NCI-H128 (cell line): ENCODE results near the gene ZEB1.
"Not testable (repeated sequence)": the region's sequence is repeated elsewhere in the genome, so short reads cannot be mapped to it uniquely, and the experiment has no call there.

Experiments
- DNase-seq: peaks from one replicate; lab custom pipeline; 2025; ENCODE audit not compliant: unreplicated experiment; lab: John Stamatoyannopoulos, UW

Gene ZEB1

DNA sequence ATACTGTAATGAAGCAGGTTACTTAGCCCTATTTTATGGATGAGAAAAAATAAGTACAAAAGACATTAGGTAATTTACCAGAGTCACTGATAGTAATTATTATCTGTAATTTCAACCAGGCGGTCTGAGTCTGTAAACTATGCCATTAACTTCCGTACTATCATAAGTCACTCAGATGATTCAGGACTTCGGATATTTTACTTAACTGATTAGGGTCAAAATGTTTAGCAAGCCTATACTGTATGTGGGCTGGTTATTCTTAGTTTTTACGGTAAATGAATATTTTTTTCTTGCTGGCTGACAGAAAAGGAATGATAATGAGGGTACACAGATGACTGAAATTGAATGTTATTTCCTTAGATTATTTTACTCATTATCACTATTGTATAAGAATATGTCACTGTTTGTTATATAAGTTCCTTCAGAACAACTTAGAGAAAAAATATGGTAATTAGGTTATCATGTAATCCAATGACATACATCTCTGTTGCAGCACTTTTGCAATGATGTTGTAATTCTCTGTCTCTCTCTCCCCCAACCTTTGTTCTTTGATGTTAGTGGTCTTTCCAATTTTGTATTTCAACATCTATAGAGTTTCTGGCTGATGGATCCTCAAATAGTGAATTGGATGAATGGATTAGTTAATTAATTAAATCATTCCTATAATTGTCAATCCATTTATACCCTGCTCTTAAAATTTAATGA, 165.6 kb downstream of the ZEB1 start:
- DNase-seq = no peak

DNA sequence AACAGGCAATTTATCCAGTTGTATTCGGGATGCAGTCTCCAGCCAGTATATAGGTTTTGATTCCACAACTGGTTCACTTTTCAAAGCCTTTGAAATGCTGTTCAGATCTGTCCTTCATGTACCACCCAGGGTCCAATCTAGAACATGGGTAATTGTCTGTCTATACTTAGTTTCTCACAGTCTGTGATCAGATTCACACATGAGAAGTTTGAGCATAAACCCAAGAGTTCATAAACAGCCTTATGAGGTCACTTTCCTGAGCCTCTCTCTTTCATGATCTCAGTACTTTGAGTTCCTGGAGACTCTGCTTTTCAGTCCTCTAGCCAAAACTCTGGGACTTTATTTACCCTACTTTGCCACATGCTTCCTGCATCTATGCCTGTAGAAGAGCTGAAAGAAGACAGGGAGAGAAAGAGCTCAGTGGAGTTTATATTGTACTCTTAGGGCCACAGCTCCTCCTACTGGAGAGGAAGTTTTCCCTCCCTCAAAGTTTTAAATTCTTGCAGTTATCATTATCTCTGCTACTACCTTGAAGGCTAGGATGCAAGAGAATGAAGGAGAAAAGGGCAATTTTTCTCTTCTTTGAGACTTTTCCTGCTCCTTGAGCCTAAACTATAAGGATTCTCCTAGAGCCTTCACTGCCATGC, 172.0 kb downstream of the ZEB1 start:
- no peak for DNase-seq

DNA sequence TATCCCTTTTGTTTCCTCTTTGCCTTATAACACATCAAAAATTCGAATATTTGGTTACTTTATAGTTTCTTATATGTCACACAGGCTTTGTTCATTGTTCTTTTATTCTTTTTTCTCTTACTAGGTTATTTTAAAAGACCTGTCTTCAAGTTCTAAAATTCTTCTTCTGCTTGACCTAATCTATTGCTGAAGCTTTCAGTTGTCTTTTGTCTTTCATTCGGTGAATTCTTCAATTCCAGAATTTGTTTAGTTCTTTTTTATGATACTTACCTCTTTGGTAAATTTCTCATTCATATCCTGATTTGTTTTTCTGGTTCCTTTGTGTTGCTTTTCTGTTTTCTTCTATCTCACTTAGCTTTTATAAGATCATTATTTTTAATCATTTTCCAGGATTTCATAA, 188.4 kb downstream of the ZEB1 start:
- no peak for DNase-seq

DNA sequence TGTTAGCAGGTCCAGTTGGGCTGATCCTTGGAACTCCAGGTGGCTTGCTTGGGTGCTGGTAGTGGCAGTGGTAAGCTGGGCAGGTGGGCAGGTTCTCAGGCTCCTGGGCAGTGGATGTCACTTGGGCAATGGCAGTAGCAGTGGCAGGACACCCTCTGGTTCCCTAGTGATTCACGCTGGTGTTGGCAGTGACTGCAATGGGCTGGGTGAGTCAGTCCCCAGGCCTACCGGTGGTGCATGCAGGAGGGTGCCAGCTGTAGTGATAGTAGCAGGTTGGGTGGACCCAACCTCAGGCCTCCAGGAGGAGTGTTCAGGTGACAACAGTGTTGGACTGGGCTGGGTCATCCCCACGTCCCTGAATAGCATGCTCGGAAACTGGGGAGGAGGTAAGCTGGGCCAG, 189.2 kb downstream of the ZEB1 start:
- no peak for DNase-seq

DNA sequence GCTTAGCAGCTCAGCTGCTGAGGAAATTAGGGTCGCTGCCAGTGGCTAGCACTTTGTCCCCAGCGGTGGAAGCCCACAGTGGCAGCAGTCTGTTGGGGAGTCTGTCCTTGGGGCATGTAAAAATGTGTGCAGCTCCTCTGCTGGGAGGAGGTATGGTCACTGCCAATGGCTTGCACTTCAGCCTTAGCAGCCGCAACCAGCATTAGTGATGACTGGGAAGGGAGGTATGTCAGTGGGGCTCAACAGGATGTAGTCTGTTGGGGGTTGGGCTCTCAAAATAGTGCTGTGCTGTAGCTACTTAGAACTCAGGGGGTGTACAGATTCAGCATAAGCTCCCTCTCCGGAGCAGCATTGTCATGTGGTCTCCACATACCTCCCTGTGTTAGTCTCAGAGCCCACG, 189.9 kb downstream of the ZEB1 start:
- DNase-seq = no peak

DNA sequence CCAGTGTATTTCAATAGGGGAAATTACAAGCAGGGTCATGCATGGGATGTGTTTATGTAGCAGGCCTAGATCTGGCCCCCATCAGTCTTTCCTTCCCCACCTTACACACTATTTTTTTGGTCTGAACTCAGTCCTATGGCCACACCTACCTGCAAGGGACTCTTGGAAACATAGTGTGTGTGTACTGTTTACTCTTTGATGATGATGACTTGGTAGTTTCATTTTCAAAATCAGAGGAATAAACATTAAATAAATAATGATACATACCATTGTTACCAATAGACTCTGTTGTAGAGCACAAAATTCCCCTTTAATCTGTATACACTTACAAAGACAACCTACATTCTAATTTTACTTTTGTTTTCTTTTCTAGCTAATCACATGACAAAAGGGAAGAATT, 191.0 kb downstream of the ZEB1 start:
- DNase-seq = no peak

DNA sequence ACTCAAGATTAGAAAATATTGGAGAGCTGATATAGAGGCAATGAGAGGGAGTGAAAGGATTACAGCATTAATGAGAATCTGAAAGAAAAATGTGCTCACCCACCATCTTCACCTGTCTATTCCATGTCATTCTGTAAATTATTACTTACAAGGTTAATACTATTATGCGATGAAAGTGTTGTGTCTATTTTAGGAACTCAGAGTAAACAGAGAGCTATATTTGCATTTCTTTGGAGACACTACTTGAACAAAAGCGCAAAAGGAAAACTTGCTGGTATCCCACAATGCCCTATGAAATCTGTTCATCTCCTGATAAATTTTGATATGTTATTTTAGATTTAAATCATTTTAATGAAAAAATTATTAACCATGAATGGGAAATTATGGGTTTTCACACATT, 196.1 kb downstream of the ZEB1 start:
- no peak for DNase-seq

DNA sequence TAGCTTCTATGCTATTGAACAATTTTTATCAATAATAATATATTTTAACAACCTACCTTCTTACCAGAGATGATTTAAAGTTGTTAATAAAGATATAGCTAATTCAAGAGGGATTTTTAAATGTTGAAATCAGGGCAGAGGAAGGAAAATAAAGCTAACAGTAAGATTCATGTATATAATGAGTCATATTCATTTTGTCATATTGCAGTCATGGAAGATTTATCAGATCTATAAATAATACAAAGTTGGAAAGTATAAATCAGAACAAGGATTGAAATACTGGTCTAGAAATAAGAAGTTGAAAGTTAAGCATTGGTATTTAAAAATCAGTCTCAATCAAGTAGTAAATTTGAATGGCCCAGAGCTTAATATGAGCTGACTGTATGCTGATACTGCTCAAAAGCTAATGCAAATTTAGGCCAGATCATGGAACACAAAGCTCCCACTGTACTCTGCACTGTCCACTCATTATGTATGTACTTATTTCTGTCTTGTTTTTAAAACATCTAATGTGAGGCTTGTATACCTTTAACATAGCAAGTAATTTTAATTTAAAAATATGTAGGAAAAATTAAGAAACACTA, 196.9 kb downstream of the ZEB1 start:
- DNase-seq = no peak

DNA sequence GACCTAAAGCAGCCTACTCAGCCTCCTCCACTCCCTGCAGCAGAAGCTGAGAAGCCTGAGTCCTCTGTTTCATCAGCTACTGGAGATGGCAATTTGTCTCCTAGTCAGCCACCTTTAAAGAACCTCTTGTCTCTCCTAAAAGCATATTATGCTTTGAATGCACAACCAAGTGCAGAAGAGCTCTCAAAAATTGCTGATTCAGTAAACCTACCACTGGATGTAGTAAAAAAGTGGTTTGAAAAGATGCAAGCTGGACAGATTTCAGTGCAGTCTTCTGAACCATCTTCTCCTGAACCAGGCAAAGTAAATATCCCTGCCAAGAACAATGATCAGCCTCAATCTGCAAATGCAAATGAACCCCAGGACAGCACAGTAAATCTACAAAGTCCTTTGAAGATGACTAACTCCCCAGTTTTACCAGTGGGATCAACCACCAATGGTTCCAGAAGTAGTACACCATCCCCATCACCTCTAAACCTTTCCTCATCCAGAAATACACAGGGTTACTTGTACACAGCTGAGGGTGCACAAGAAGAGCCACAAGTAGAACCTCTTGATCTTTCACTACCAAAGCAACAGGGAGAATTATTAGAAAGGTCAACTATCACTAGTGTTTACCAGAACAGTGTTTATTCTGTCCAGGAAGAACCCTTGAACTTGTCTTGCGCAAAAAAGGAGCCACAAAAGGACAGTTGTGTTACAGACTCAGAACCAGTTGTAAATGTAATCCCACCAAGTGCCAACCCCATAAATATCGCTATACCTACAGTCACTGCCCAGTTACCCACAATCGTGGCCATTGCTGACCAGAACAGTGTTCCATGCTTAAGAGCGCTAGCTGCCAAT, 202.2 kb downstream of the ZEB1 start:
- DNase-seq = no peak

DNA sequence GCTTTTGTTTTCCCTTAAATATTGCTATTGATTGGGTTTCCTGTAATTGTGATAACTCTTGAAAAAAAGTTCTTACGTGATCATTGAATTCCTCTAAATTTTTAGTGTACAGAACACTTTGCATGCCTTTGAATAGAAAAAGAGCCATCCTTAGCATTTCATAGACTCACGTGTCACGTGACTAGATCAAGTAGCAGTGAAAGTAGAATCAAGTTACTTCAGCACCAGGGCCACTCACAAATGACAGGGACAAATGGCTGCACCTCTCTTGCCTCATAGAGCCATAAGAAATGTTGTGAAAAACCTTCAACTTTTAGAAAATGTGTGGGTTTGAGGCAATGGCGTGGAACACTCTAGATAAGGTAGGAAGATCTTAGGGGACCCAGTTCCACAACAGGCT, 203.8 kb downstream of the ZEB1 start:
- DNase-seq = no peak

DNA sequence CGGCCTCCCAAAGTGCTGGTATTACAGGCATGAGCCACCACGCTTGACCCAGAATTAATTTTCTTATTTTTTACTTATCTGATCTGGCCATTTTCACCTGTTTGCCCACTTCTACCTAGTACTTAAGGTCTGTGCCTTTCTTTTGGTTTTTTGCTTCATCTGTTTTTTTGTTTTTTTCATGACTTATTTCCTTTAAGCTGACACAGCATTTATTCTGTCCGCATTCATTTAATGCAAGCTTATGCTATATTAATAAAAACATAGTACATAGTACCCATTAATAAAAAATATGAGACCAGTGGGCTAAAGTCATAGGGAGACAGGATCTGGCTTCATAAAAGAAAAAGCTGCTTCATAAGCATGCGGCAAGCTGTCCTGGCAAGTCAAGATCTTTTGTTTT, 205.4 kb downstream of the ZEB1 start:
- no peak for DNase-seq

DNA sequence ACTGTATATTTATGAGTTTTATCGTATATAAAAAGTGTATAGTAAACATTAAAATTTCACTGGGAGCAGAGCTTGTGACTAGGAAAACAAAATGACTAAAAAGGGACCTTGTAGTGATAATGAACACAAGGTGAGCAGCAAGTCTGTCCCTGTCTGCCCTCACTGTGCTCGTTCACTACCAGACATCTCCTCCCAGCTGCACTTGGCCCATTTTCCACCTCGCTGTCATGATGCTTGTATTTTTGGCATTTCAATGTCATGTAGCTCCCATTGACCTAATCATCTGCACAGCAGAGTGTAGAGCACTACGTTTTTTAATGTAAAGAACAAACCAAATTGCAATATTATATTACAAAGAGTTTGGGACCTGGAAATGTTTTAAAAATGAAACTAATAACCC, 207.2 kb downstream of the ZEB1 start:
- DNase-seq = no peak

DNA sequence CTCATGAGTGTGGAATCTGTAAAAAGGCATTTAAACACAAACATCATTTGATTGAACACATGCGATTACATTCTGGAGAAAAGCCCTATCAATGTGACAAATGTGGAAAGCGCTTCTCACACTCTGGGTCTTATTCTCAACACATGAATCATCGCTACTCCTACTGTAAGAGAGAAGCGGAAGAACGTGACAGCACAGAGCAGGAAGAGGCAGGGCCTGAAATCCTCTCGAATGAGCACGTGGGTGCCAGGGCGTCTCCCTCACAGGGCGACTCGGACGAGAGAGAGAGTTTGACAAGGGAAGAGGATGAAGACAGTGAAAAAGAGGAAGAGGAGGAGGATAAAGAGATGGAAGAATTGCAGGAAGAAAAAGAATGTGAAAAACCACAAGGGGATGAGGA, 207.7 kb downstream of the ZEB1 start:
- no peak for DNase-seq

DNA sequence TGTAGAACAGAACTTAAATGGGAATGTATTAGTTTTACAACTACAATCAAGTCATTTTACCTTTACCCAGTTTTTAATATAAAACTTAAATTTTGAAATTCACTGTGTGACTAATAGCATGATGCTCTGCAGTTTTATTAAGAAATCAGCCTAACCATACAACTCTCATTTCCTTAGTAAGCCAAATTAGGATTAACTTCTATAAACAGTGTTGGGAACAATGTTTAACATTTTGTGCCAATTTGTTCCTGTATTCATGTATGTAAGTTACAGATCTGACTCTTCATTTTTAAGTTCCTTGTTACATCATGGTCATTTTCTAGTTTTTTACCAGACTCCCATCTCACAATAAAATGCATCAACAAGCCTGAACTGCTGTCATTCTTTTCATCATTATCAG, 209.8 kb downstream of the ZEB1 start:
- DNase-seq = no peak

DNA sequence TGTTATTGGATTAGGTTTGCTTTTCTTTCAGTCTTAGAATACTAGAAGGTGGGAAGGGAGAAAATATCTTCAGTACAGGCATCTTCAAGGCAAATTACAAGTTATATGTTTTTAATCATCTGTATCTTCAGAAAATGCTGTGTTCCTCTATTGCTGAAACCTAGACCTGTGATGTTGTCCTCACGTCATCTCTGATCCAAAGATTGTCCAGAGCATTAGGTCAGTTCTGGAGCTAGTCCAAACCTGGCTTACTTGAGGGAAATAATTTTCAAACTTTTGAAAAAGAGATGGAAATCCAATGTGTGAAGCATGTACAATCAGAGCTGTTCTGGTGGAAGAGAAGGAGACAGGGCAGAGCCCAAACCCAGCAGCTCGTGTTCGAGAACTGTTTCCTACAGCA, 217.3 kb downstream of the ZEB1 start:
- no peak for DNase-seq

DNA sequence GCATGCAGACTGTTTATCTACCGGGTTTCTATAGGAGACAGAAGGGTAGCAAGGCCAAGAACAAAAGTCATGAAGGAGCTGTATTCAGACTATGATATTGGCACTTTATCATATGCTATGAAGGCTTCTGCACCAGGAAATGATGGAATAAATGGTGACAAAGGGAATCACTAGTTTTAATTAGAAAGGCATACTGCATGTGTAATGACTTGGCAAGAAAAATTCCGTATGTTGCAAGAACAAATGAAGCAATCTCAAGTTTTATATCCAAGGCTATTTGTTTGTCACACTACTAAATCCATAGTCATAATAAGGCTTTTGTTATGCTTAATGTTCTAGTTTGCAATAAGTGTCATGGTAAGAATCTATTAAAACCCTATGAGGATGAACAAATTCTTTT, 230.9 kb downstream of the ZEB1 start:
- DNase-seq = no peak

DNA sequence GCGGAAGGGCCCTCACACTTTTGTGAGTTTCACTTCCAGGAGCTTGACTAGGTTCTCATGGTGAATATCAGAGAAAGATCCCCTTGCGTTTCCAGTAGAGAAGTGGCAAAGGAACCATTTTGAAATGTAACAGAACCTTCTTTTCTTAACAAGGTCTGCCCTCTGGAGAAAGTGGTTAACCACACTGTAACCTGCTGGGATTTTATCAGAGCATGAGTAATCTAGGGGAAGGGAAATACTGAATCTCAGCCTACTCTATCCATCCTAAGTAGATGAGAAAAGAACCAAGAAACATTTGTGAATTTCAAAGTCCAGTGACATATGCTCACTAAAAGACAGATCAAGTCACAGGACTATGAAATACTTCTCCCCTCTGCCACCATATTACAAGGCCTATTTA, 235.5 kb downstream of the ZEB1 start:
- DNase-seq = no peak

DNA sequence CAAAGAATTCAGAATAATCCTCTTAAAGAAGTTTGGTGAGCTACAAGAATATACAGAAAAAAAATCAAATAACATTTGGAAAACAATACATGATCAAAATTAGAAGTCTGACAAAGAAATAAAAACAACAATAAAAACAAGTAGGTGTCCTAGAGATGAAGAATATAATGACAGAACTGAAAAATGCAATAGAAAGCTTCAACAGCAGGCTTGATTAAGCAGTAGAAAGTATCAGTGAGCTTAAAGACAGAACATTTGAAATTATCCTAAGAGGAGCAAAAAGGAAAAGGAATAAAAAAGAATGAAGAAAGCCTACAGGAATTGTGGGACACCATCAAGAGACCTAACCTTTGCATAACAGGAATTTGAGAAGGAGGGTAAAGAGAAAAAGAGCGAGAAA, 238.8 kb downstream of the ZEB1 start:
- no peak for DNase-seq

DNA sequence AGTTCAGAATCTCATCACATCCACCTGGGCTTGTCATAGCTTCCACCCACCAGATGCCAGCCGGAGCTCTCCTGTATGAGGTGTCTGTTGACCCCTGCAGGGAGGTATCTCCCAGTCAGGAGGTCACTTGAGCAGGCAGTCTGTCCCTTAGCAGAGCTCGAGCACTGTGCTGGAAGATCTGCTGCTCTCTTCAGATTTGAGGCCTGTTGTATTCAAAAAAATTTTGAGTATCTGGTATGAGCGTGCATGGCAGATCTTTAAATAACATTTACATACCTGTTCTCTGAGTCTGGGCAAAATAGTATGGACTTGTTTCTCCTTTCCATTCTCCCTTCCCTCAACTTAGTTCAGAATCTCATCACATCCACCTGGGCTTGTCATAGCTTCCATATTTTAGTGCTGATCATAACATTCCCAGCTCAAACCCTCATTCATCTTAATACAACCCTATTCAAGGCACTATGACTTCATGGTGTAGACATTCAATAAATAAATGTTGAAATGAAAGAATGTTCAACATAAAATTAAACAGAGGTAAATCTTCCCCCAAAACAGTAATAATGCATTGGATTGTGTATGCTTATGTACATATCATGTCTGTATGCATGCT, 249.3 kb downstream of the ZEB1 start:
- not testable (repeated sequence) for DNase-seq

DNA sequence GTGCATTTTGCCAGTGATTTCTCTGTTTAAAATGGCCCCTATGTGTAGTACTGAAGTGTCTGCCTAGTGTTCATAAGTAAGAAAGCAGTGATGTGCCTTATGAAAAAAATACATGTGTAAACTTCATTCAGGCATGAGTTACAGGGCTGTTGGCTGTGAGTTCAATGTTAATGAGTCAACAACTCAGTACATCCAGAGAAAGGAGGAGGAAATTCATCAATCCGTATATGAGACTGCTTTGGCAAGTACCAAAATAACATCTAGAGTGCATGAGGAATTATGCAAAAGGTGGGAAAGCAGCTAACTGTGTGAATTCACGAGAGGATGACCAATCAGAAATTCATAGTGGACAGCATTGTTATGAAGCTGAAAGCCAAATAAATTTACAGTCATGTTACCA, 255.6 kb downstream of the ZEB1 start:
- no peak for DNase-seq

DNA sequence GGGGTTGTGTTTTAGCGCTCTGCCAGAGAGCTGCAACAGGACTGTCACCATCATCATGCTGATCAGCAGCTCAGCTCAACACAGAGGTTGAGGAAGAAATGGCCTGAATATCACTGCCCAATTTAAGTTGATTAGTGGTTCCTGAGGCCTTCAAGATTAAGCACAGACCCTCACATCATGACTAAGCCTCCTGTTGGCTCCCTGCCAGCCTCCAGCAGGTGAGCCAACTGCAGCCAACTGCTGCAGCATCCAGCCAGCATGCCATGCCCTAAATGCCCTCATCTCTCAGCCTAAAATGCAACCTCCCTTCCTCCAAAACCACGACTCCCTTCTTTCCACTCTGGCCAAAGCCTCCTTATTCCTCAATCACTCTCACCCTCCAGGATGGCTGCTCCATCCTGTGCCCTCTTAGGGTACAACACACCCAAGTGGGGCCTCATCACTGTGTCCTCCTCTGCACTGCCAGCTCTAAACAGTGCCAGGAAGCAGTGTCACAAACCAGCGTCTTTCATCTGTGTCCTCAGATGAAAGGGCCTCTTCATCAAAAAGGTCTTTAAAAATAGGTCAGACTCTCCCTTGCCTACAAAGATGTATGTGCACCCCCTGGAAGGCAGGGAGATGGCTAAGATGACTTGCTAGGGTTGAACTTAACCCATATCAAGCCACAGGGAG, 259.3 kb downstream of the ZEB1 start:
- DNase-seq = no peak
